Mucosa of rectum (tissue), 2 donors: Measurements from ENCODE around the gene MEF2C.

ENCODE experiments used
- H3K27ac ChIP-seq, 2 donors: one replicate each; pipeline ENCODE4 v1.7.0; 2013; ENCODE audit warnings: inconsistent platforms in 2 of 2, low read depth in 2 of 2, low read length in 2 of 2
- H3K27me3 ChIP-seq, 2 donors: one replicate each; pipeline ENCODE4 v1.7.0; 2013; ENCODE audit warnings: low read length in 2 of 2; ENCODE audit not compliant: control insufficient read depth in 2 of 2, insufficient read depth in 2 of 2
- H3K36me3 ChIP-seq, 2 donors: one replicate each; pipeline ENCODE4 v1.7.0; 2013; ENCODE audit warnings: low read length in 2 of 2; ENCODE audit not compliant: control insufficient read depth in 2 of 2, insufficient read depth in 2 of 2
- H3K4me1 ChIP-seq, 2 donors: one replicate each; pipeline ENCODE4 v1.7.0; 2013; ENCODE audit warnings: low read length in 2 of 2, mild to moderate bottlenecking in 1 of 2; ENCODE audit not compliant: control insufficient read depth in 2 of 2, insufficient read depth in 2 of 2
- H3K4me3 ChIP-seq, 2 donors: one replicate each; pipeline ENCODE4 v1.7.0; 2013; ENCODE audit warnings: low read length in 2 of 2
- H3K9ac ChIP-seq, 2 donors: one replicate each; pipeline ENCODE4 v1.7.0; 2013; ENCODE audit warnings: low read length in 2 of 2, low read depth in 1 of 2, mild to moderate bottlenecking in 1 of 2
- H3K9me3 ChIP-seq, 2 donors: one replicate each; pipeline ENCODE4 v1.7.0; 2013; ENCODE audit warnings: low read length in 2 of 2; ENCODE audit not compliant: control insufficient read depth in 2 of 2
- donor health status: healthy.
- donor health status: Normal muscosa, but diverticular disease.

Gene MEF2C

GRCh38 chr5:88845081-88845697 lies 37.8 kb downstream of the MEF2C start:
- Histone ChIP-seq H3K9ac (no peak overlapping the region), H3K9me3 (no peaks in the 10 kb centered on the region), H3K4me1 (no peaks in the 10 kb centered on the region), H3K27ac (no peak overlapping the region), H3K4me3 (no peak overlapping the region), H3K36me3 (no peaks in the 10 kb centered on the region), H3K27me3 (no peaks in the 10 kb centered on the region)

DNA sequence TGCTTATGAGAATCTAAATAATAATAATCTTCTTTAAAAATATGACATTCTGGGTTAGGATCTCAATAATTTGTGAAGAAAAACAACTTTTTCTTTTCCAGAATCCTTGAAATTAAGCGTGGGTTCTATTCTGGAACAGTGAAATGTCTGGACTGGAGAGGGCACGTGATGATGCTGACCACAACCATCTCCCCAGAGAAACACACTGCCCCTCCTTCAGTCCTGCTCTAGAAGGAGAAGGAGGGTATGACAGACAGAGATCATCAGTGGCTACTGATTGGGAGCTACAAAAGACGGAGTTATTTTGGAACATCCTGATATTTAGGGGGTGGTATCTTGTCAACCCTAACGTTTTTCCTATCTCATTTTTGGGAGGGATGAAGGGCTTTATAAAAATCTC lies 40.2 kb downstream of the MEF2C start:
- no peaks in the 10 kb centered on the region for H3K9me3 ChIP-seq
- no peak overlapping the region for H3K9ac ChIP-seq
- H3K27me3 ChIP-seq, result no peaks in the 10 kb centered on the region
- H3K36me3 ChIP-seq, result no peaks in the 10 kb centered on the region
- no peak overlapping the region for H3K27ac ChIP-seq
- no peak overlapping the region for H3K4me3 ChIP-seq
- peaks cover 0 to 2% of the 10 kb centered on the region in 2 donors for H3K4me1 ChIP-seq

- Histone ChIP-seq H3K4me1 (peaks cover 2 to 4% of the 10 kb centered on the region in 2 donors), H3K4me3 (no peak overlapping the region), H3K27ac (no peak overlapping the region), H3K27me3 (no peaks in the 10 kb centered on the region), H3K9me3 (no peaks in the 10 kb centered on the region), H3K36me3 (no peaks in the 10 kb centered on the region), H3K9ac (no peak overlapping the region)
Measured at GRCh38 chr5:88841212-88841611, 41.8 kb downstream of the MEF2C start.

GRCh38 chr5:88840495-88840894 lies 42.5 kb downstream of the MEF2C start:
- Histone ChIP-seq H3K27ac (no peak overlapping the region), H3K4me3 (no peak overlapping the region), H3K27me3 (no peaks in the 10 kb centered on the region), H3K36me3 (no peaks in the 10 kb centered on the region), H3K9me3 (no peaks in the 10 kb centered on the region), H3K9ac (no peak overlapping the region), H3K4me1 (peaks cover 2 to 4% of the 10 kb centered on the region in 2 donors)

DNA sequence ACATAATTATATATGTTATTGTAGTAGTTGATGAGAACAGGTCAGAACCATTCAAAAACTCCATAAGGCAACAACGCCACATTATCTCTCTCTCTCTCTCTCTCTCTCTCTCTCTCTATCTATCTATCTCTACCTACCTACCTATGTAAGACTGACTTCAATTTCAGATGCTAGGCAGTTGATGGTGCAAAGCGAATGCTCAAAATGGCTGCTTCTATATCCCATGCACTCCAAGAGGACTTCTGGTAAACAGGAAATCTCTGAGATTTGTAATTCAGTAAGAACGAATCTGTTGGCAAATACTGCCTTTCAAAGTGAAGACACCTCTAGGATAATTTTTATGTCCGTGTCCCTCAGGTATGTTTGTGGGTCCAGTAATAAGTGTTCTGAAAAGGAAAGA lies 43.7 kb downstream of the MEF2C start:
- Histone ChIP-seq H3K4me1 (peaks cover 2 to 4% of the 10 kb centered on the region in 2 donors), H3K9me3 (no peaks in the 10 kb centered on the region), H3K36me3 (no peaks in the 10 kb centered on the region), H3K27ac (no peak overlapping the region), H3K4me3 (no peak overlapping the region), H3K27me3 (no peaks in the 10 kb centered on the region), H3K9ac (no peak overlapping the region)

DNA sequence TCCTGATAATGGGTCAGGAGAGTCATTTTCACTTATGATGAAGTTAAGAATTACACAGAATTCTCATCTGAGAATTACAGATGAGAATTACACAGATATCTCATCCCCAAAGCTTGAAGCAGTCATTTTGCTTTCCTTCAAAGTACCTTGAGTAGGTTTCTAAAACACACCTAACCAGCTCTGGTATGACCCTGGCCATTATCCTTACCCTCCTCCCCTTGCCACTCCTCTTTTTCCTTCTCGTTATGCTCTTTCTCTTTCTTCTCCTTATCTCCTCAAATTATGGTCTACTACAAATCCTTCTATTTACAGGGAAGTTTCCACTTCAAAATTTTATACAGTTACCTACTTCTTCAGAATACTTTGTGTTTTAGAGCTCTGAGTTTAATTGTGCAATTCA lies 44.5 kb downstream of the MEF2C start:
- no peaks in the 10 kb centered on the region for H3K27me3 ChIP-seq
- no peaks in the 10 kb centered on the region for H3K9me3 ChIP-seq
- H3K9ac ChIP-seq, result no peak overlapping the region
- H3K36me3 ChIP-seq, result no peaks in the 10 kb centered on the region
- H3K27ac ChIP-seq, result no peak overlapping the region
- no peak overlapping the region for H3K4me3 ChIP-seq
- peaks cover 2 to 4% of the 10 kb centered on the region in 2 donors for H3K4me1 ChIP-seq

- H3K9ac ChIP-seq, result no peak overlapping the region
- H3K4me3 ChIP-seq, result no peak overlapping the region
- H3K27ac ChIP-seq, result no peak overlapping the region
- H3K4me1 ChIP-seq, result peaks cover 4 to 5% of the 10 kb centered on the region in 2 donors
- no peaks in the 10 kb centered on the region for H3K36me3 ChIP-seq
- H3K9me3 ChIP-seq, result no peaks in the 10 kb centered on the region
- H3K27me3 ChIP-seq, result no peaks in the 10 kb centered on the region
Measured at GRCh38 chr5:88837817-88838216, 45.2 kb downstream of the MEF2C start.

GRCh38 chr5:88837222-88837621 lies 45.8 kb downstream of the MEF2C start:
- Histone ChIP-seq H3K9me3 (no peaks in the 10 kb centered on the region), H3K27ac (no peak overlapping the region), H3K4me3 (no peak overlapping the region), H3K36me3 (no peaks in the 10 kb centered on the region), H3K4me1 (peaks cover 4 to 5% of the 10 kb centered on the region in 2 donors), H3K27me3 (no peaks in the 10 kb centered on the region), H3K9ac (no peak overlapping the region)

DNA sequence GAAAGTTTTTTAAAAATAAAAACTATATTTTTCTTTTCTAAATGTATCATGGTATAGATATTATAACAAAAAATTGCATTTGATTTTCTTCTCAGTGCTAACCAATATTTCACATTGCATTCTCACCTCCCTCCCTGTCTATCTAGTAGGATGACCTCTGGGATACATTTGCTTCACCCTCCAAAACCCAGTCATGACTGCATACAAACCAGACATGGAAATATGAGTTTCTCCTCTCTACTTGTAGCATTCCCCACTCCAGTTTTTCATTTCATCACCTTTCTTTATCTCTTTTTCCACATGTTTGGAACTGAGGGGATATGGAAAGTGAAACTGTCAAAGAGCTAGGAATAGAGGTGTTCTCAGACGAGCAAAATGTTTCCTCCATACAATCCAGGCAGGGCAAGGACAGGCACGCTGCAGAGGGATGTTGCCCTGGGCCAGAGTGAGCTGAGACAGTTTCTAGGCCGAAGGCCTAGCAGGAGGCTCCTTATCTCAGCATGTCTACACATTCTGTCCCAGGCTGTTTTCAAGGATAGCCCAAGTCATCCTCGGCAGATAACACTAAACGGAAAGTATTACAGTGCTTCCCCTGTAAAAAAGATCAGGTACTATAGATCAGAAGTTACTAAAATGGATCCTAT lies 46.7 kb downstream of the MEF2C start:
- peak overlapping the region; percentile 12 to 44 for H3K27ac ChIP-seq
- H3K4me1 ChIP-seq, result peaks cover 4 to 5% of the 10 kb centered on the region in 2 donors
- no peaks in the 10 kb centered on the region for H3K27me3 ChIP-seq
- H3K4me3 ChIP-seq, result peak overlapping the region; percentile 14 to 32
- peak overlapping the region in 1 of 2 donors; percentile 56 for H3K9ac ChIP-seq
- H3K9me3 ChIP-seq, result no peaks in the 10 kb centered on the region
- no peaks in the 10 kb centered on the region for H3K36me3 ChIP-seq

- no peaks in the 10 kb centered on the region for H3K27me3 ChIP-seq
- no peaks in the 10 kb centered on the region for H3K9me3 ChIP-seq
- no peak overlapping the region for H3K4me3 ChIP-seq
- H3K27ac ChIP-seq, result peak overlapping the region; percentile 27 to 61
- no peaks in the 10 kb centered on the region for H3K36me3 ChIP-seq
- H3K9ac ChIP-seq, result no peak overlapping the region
- peaks cover 4 to 5% of the 10 kb centered on the region in 2 donors for H3K4me1 ChIP-seq
Measured at GRCh38 chr5:88834499-88834898, 48.5 kb downstream of the MEF2C start.
